Stimulated activated CD8-positive, alpha-beta memory T cell treated with anti-CD3 and anti-CD28 coated beads, Interleukin-7, amount 100 ng/mL, for 24 hours (primary cell): Measurements from ENCODE around the gene BLOC1S6.
A peak's percentile ranks its signal among the peaks of the same experiment; 100 is the strongest.

ENCODE experiments used
- DNase-seq: peaks from one replicate; pipeline ENCODE4 v3.0.0-alpha.2; 2020; ENCODE audit warnings: low read depth

BLOC1S6 gene, protein sequence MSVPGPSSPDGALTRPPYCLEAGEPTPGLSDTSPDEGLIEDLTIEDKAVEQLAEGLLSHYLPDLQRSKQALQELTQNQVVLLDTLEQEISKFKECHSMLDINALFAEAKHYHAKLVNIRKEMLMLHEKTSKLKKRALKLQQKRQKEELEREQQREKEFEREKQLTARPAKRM

DNA sequence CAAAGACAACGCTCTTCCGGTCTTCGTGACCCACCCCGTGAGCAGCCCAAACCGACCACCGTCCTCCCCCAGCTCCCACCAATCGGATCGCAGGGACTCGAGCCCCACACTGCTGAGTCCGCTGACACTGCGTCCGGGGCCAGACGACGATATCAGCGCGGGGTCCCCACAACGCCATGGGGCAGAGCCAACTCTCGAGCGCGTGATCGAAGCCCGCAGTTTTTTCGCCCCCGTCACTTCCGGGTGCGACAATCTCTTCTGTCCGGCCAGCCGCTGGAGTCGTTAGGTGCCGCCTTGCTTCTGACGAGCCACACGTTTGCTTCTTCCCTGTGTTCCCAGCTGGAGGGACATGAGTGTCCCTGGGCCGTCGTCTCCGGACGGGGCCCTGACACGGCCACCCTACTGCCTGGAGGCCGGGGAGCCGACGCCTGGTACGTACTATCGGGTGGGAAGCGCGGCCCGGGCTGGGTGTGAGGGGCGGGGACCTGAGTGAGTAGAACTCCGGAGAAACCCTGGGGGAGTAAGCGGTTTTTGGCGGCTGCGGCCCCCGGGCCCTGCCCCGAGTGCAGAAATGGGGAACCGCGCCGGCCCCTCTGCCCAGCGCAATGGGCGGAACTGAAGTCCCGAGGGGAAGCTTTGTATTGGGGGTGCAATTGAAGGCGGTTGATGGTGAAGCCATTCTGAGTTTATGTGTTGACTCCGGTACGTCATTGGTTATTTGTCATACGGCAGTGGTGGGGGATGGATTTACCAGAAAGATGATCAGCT lies at the start of gene BLOC1S6:
Gene BLOC1S6 (plus strand): TSS at position 285 of the 768 bp plus-strand sequence. CDS start 65 bp downstream, at position 350.
- peak; percentile 78 for DNase-seq

DNA sequence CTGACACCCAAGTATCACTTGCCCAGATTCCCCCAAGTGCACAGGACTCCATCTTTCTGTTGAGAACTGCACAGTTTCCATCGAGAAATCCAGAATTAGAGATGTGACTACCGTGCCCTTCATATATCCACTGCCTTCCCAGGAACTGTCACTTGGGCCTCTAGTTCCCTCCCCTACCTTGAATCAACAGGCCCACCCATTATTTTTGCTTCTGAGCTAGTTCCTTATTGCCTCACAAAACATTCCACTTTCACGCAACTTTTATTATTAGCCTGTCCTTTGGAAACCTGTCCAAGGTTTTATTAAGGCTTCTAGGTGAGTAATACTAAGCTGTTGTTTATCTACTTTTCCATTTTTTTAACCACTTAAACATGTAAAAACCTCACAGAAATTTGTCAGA lies 47.5 kb upstream of the BLOC1S6 start:
- no peak for DNase-seq

DNA sequence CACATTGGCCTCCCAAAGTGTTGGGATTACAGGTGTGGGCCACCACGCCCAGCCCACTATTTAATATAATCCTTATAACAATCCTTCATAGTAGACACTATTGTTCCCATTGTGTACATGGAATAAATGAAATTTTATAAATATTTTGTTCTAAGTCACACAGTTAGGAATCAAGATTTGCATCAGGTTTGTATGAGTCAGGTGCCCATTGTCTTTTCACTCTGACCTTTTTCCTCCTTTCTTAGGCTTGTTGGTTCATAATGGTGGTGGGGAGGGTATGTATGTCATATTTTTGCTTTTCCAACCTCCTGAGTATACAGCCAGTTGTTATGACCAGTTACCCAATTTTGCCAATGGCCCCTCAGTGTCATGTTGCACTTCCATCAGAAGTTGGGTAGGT lies 46.6 kb upstream of the BLOC1S6 start:
- no peak for DNase-seq

DNA sequence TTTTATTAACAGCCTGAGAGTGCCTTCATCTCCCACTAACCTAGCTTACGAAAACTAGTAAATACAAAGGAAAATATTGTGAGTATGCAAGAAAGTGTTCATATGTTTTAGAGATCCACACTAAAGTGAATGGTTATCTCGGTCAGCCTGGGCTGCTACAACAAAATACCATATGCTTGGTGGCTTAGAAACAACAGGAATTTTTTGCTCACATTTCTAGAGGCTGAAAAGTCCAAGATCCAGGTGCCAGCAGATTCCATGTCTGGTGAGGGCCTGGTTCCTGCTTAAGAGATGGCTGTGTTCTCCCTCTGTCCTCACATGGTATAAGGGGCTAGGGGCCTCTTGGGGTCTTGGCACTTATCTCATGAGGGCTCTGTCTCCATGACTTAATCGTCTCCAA lies 44.1 kb upstream of the BLOC1S6 start:
- DNase-seq = no peak

DNA sequence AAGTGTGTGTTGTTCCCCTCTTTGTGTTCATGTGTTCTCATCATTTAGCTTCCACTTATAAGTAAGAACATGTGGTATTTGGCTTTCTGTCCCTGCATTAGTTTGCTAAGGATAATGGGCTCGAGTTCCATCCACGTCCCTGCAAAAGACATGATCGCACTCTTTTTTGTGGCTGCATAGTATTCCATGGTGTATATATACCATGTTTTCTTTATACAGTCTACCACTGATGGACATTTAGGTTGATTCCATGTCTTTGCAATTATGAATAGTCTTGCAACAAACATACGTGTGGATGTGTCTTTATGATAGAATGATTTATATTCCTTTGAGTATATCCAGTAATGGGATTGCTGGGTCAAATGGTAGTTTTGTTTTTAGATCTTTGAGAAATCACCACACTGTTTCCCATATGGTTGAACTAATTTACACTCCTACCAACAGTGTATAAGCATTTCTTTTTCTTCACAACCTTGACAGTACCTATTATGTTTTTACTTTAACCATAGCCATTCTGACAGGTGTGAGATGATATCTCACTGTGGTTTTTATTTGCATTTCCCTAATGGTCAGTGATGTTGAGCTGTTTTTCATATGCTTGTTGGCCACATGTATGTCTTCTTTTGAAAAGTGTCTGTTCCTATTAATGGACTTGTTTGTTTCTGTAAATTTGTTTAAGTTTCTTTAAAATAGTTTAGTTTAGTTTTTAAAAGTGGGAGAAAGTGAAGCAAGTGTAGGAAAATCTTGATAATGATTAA lies 42.7 kb upstream of the BLOC1S6 start:
- DNase-seq = no peak

DNA sequence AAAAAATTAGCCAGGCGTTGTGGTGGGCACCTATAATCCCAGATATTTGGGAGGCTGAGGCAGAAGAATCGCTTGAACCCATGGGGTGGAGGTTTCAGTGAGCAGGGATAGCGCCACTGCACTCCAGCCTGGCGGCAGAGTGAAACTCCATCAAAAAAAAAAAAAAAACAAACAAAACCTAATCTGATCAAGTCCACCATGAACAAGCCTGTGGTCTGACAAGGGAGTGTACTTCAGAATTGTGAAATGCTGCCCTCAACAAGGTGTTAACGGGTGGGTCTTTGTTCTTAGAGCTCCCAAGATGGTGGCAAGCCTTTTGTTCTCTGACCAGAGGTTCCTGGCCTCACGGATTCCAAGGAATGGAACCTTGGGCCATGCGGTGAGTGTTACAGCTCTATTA lies 40.4 kb upstream of the BLOC1S6 start:
- DNase-seq = no peak

DNA sequence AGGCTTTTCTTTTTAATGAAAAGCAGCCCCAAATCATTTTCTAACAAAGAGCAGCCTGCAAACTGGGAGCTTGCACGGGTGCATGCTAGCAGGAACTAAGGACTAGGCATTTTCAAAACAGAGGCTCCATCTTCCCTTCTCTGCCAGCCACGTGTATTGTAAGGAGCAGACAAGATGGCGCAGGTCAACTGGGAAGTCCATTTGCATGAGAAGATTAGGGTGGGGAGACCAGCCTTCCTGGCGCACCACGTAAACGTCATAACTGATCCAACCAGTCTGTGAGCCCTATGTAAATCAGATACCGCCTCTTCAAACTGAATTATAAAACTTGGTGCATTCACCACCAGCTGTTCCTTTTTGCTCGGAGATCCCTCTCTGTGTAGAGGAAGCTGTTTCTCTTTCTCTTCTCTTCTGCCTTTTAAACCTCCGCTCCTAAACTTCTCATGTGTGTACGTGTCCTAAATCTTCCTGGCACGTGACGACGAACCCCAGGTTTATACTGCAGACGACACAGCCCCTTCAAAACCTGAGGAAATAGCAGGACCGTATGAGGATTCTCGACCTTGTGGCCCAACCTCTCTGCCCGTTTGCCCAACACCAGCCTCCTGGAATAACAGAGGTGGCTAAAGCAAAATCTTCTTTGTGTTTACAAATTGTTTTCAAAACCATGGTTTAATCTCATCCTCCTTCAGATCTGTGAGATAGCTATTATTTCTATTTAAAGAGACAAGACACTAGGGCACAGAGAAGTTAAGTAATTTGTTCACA lies 38.2 kb upstream of the BLOC1S6 start:
- DNase-seq = no peak

DNA sequence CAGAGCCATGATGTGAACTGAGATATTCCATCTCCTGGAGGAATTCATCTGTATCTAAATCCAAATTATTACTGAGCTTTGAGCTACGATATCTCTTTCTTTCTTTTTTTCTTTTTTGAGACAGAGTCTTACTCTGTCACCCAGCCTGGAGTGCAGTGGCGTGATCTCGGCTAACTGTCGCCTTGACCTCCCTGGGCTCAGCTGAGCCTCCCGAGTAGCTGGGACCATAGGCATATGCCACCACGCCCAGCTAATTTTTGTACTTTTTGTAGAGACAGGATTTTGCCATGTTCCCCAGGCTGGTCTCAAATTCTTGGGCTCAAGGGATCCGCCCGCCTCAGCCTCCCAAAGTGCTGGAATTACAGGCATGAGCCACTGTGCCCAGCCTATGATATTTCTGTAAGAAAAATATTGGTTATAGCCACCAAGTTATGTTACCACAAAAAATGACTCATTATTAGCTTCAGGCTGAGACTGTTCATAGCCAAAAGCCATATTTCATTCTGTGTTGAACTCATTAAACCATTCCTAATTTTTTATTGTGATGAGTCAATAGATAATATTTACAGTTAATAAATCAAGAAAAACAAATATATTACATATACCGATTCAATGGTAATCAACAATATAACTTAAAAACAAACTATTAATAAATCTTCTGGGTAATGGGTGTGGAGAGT lies 37.5 kb upstream of the BLOC1S6 start:
- DNase-seq = no peak

DNA sequence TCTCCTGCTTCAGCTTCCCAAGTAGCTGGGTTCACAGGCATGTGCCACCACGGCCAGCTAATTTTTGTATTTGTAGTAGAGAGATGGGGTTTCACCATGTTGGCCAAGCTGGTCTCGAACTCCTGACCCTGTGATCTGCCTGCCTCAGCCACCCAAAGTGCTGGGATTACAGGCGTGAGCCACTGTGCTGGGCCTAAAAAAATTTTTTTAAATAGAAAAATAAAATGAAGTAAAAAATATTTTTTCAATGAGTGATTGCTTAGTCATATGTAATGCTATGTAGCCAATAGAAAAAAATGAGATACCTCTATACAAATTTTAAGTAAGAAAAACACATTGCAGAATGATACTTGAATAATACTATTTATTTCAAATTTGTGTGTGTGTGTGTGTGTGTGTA lies 36.7 kb upstream of the BLOC1S6 start:
- no peak for DNase-seq

DNA sequence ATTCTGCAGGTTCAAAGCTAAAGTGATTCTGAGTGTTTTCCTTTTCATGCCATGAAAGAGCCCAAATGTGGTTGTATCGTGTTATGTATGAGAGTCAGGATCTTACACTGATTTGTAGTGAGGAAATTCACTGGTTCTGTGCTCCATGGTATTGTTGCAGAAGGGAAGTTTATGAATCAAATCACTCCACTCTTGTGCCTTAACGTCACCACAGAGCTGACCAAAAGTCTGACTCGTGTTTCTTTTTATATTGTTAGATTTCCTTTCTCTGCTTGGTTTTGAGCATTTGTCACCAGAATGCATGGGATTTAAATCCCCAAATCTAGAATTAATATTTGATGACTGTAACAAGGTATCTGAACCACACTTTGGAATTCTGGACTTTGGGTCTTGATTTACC lies 35.5 kb upstream of the BLOC1S6 start:
- no peak for DNase-seq

DNA sequence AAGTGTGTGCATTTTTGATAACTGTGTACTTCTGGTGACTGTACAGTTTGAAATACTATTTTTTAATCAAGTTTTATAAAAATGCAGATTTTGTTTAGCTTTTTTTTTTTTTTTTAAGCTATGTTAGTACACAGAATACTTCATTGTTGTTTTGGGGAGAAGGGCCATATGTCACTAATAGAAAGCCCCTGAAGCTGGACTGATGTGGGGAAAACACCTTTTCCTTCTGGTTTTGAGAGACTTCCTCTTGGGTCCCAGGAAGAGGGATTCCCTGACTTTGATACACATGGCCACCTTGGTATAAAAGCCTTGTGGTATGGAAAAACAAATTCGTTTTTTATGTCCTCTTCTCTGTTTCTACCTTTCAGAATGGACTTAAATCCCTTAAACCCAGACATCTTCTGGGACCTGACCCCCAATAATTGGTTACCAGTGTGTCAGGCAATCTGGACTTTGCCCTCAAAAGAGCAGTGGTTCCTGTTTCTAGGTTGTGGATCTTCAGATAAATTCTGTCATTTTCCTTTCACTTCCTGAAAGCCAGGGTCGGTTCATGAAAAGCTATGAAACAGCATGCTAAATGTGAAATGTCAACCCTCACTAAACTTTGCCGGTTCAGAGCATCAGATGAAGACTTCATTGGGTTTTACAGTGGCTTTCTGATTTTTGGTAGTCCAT lies 31.1 kb upstream of the BLOC1S6 start:
- no peak for DNase-seq

DNA sequence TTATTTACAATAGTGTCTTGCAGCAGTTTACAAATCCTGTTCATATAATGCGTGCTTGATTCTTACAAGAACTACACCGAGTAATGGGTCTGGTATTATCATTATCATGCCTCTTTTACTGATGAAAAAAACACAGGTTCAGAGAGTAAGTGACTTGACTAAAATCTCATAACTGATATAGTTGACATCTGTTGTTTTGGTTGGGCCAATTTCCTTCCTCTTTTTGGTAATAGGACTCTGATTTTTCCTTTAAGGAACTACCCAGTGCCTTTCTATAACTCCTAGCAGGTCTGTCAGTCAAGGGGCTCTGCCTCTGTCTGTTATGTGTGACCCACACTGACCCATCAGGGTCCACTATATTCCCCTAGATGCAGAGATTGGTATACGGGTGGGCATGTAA lies 14.6 kb upstream of the BLOC1S6 start:
- no peak for DNase-seq

DNA sequence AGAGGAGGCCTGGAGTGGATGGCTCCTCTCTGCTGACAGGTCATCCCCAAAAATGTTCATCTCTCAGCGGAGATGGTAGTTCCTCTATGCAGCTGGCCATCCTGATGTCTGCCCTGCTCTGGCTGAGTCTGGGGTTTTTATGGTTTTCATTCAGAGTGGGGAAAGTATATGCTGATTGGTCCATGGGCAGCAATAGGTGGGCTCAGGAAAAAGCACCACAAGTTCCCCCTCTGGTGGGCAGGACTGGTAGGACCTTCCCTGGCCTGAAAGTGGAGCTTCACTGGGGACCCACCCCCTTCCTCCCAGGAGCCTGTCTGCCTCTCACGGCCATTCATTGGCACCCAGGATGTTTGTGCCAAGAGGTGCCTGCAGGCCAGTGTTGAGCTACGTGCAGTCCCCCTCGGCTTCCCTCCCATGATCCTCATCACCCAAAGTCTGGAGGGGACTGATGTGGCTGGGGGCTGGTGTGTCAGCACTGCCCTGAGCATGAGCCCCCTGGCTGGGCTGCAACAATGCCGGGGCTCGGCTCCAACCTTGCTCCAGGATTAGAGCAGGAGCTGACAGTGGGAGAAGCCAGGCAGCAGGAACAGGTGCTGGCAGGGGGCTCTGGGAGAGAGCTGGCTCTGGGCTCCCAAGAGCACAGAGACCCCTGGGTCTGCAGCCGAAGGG lies 13.1 kb upstream of the BLOC1S6 start:
- DNase-seq = no peak

DNA sequence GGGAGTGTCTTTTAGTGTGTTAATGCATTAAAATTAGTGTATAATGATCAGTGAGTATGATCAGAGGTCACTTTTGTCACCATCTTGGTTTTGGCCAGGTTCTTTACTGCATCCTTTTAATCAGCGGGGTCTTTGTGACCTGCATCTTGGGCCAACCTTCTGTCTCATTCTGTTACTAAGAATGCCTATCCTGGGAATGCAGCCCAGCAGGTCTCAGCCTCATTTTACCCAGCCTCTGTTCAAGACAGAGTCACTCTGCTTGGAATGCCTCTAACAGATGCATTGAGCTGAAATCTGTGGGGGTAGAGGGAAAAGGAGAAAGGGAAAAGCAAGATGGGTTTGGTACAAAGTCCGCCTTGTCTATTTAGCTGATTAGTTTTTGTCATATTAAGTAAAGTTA lies 5.3 kb upstream of the BLOC1S6 start:
- no peak for DNase-seq

DNA sequence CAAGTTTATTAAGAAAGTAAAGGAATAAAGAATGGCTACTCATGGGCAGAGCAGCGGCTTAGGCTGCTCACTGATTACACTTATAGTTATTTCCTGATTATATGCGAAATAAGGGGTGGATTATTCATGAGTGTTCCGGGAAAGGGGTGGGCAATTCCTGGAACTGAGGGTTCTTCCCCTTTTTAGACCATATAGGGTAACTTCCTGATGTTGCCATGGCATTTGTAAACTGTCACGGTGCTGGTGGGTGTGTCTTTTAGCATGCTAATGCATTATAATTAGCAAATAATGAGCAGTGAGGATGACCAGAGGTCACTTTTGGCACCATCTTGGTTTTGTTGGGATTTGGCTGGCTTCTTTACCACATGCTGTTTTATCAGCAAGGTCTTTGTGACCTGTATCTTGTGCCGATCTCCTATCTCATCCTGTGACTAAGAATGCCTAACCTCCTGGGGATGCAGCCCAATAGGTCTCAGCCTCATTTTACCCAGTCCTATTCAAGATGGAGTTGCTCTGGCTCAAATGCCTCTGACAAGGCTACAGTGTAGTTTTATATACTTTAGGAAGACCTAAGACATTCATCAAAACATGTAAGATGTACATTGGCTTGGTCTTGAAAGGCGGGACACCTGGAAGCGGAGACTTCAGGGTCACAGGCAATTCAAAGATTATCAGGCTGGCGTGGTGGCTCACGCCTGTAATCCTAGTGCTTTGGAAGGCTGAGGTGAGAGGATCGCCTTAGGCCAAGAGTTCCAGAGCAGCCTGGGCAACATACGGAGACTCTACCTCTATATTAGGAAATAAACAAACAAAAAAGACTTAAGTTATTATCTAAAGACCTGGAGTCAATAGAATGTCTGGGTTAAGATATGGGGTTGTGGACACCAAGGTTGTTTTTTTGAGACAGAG lies 3.2 kb upstream of the BLOC1S6 start:
- DNase-seq = no peak

DNA sequence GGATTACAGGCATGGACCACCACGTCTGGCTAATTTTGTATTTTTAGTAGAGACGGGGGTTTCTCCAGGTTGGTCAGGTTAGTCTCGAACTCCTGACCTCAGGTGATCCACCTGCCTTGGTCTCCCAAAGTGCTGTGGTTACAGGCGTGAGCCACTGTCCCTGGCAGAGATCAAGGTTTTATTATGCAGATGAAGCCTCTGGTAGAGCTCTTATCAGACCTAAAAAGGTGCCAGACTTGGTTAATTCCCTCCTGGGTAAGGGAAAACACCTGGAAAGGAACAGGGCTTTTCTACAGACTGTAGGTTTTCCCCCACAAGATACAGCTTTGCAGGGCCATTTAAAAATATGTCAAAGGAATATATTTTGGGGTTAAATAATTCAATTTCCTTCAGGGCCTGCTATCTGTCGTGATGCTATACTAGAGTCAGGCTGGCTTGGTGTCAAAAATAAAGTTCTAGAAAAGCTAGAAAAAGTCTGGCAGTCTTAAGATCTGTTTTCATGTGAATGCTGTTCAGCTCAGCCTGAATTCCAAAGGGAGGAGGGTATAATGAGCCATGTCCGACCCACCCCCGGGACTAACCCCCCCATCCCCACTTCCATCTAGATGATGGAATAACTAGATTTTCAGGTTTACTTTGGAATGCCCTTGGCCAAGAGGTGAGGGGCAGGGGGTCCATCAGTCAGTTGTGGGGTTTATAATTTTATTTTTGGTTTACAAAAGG lies 1.9 kb upstream of the BLOC1S6 start:
- no peak for DNase-seq

DNA sequence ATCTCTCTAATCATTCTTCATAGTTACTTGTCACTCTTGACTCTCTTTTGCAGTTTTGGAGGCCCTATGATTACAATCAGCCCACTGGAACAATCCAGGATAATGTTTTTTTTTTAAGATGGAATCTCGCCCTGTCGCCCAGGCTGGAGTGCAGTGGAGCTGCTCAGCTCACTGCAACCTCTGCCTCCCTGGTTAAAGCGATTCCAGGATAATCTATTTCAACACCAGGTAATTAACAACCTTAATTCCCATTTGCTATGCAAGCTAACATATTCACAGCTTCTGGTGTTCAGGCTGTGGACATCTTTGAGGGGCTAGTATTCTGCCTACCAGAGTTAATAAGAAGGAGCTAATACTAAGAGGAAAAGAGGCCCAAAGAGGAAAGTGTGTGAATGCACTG lies 1.1 kb upstream of the BLOC1S6 start:
- no peak for DNase-seq

DNA sequence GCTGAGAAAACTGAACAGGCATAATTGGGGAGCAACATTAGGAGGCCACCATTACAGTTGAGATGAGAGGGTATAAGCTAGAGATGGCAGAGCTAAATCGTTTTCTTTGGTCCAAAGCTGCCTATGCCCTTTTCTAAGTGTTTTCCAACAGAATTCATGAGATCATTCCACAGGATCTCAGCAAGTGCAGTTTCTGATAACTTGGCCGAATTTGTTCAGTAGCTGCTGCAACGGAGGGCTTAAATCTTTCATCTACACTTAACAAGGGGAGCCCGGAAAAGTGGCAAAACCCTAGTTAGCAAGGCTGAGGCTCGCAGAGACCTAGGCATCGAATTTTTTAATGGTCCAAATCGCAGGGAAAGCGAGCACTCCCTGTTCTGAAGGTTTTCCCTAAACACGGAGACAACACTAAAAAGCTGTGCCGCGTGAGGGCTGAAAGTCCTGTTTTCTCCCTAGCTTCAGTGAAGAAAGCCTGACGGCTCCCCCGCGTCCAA lies 531 bp upstream of the BLOC1S6 start:
- no peak for DNase-seq

DNA sequence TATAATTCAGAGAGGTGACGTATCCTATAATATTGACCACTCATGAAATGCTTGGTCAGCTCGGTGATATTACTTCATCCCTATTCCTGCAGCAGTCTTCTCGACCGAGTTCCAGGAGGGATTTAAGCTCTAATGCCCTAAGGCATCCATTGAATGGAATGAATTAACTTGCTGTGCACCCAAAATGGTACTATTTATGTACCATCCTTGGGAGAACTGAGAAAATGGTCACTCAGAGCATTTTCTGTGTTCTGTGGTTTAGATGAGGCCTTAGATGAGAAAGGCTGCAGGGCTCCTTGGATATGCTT lies 638 bp downstream of the BLOC1S6 start:
- no peak for DNase-seq
